ENCODE results near the gene CTF1. TPM values are rescaled to one million over a fixed set of nuclear protein-coding genes. Genes with fewer than 3 reads are reported as not detected.

CTF1 gene
- total RNA-seq, 4 donors from 2014 or later = 0.80 to 3.0 (median 2.5) TPM; not detected in 1

DNA sequence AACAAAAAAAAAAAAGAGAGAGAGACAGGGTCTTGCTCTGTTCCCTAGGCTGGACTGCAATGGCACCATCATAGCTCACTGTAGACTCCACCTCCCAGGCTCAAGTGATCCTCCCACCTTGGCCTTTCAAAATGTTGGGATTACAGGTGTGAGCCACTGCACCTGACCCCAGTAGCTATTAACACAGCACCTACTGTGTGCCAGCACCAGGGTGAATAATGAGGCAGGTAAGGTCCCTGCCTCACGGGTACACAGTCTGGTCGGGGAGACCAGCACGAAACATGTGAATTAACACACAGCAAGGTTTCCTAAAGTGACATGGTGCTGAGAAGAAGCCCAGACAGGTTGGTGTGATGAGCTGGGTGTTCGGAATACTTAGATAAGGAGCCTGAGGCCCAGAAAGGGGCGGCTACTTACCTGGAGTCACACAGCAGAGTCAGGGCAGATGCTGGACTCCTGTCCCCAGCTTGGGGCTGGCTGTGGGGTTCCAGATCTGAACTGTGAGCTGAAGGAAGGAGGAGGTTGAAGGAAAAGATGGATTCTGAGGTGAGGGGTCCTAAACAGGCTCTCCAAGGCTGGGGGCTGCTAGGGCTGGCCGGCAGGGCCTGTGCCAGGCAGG is 16.5 kb downstream of the CTF1 start:
- 84 to 89% methylated on average over 6 of the region's 6 CpGs for WGBS, 2 donors
- intact Hi-C loops (cut with DNase I; ENCODE audit: low total_unique reads) = no loop called here
- TF ChIP-seq POLR2A (IDR thresholded peaks at IDR 0.05) = no peak
- TF ChIP-seq, protein P1, sequence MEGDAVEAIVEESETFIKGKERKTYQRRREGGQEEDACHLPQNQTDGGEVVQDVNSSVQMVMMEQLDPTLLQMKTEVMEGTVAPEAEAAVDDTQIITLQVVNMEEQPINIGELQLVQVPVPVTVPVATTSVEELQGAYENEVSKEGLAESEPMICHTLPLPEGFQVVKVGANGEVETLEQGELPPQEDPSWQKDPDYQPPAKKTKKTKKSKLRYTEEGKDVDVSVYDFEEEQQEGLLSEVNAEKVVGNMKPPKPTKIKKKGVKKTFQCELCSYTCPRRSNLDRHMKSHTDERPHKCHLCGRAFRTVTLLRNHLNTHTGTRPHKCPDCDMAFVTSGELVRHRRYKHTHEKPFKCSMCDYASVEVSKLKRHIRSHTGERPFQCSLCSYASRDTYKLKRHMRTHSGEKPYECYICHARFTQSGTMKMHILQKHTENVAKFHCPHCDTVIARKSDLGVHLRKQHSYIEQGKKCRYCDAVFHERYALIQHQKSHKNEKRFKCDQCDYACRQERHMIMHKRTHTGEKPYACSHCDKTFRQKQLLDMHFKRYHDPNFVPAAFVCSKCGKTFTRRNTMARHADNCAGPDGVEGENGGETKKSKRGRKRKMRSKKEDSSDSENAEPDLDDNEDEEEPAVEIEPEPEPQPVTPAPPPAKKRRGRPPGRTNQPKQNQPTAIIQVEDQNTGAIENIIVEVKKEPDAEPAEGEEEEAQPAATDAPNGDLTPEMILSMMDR (IDR thresholded peaks at IDR 0.05) = no peak

GRCh38 chr16:30914830-30915229 is 18.4 kb downstream of the CTF1 start:
- intact Hi-C loops (cut with DNase I; ENCODE audit: low total_unique reads) = no loop called here

More for the DNA sequence above, 16.5 kb downstream of the CTF1 start:
- DNase-seq (ENCODE audit: low spot score in 2 of 2) = no peak
- H3K4me3 ChIP-seq (ENCODE audit: low read depth, poor library complexity, severe bottlenecking) = no peak overlapping the region

DNA sequence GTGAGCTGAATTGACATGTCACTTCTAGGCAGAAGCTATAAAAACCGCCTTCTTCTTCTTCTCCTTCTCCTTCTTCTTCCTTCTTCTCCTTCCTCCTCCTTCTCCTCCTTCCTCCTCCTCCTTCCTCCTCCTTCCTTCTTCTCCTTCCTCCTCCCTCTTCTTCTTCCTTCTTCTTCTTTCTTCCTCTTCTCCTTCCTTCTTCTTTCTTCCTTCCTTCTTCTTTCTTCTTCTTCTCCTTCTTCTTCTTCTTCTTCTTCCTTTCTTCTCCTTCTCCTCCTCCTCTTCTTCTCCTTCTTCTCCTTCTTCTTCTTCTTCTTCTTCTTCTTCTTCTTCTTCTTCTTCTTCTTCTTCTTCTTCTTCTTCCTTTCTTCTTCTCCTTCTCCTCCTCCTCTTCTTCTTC is 22.2 kb downstream of the CTF1 start:
- no peak for DNase-seq (ENCODE audit: low spot score in 2 of 2)
- intact Hi-C loops (cut with DNase I; ENCODE audit: low total_unique reads) = no loop called here
- WGBS, 2 donors = 91 to 92% methylated on average over 1 of the region's 1 CpG
- H3K4me3 ChIP-seq (ENCODE audit: low read depth, poor library complexity, severe bottlenecking) = no peak overlapping the region
- TF ChIP-seq POLR2A (IDR thresholded peaks at IDR 0.05) = no peak
- TF ChIP-seq, protein P1 (IDR thresholded peaks at IDR 0.05) = no peak

More at GRCh38 chr16:30914830-30915229, 18.4 kb downstream of the CTF1 start:
- WGBS, 2 donors = 68 to 81% methylated on average over 3 of the region's 3 CpGs
- TF ChIP-seq, protein P1 (IDR thresholded peaks at IDR 0.05) = no peak
- no peak for DNase-seq (ENCODE audit: low spot score in 2 of 2)
- H3K4me3 ChIP-seq (ENCODE audit: low read depth, poor library complexity, severe bottlenecking) = no peak overlapping the region

- WGBS, 2 donors = 75 to 77% methylated on average over 2 of the region's 2 CpGs
- H3K4me3 ChIP-seq (ENCODE audit: low read depth, poor library complexity, severe bottlenecking) = no peak overlapping the region
- intact Hi-C loops (cut with DNase I; ENCODE audit: low total_unique reads) = loop anchor here (1.0 kb wide), 1 partner anchor 76 kb away; no protein-coding TSS in a partner anchor
- TF ChIP-seq, protein P1 (IDR thresholded peaks at IDR 0.05) = no peak
- no peak for TF ChIP-seq POLR2A (IDR thresholded peaks at IDR 0.05)
- DNase-seq (ENCODE audit: low spot score in 2 of 2) = no peak
Observed at GRCh38 chr16:30920891-30921290, 24.5 kb downstream of the CTF1 start.

- H3K4me3 ChIP-seq (ENCODE audit: low read depth, poor library complexity, severe bottlenecking) = no peak overlapping the region
- TF ChIP-seq POLR2A (IDR thresholded peaks at IDR 0.05) = no peak
- TF ChIP-seq, protein P1 (IDR thresholded peaks at IDR 0.05) = no peak
- 22 to 24% methylated on average over 6 of the region's 6 CpGs for WGBS, 2 donors
- no peak for DNase-seq (ENCODE audit: low spot score in 2 of 2)
- intact Hi-C loops (cut with DNase I; ENCODE audit: low total_unique reads) = no loop called here
Observed at GRCh38 chr16:30921459-30921747, 25.0 kb downstream of the CTF1 start.

Data from lower leg skin (tissue), 4 donors.